HG03139 (cell line): ENCODE results near the gene CRYAB.
"Not testable (repeated sequence)": the region's sequence is repeated elsewhere in the genome, so short reads cannot be mapped to it uniquely, and the experiment has no call there.

Source experiments
- ATAC-seq: cut with Tn5 transposase; IDR thresholded peaks from one replicate; pipeline ENCODE4 v1.9.1; 2021; ENCODE audit not compliant: unreplicated experiment

The CRYAB gene

DNA sequence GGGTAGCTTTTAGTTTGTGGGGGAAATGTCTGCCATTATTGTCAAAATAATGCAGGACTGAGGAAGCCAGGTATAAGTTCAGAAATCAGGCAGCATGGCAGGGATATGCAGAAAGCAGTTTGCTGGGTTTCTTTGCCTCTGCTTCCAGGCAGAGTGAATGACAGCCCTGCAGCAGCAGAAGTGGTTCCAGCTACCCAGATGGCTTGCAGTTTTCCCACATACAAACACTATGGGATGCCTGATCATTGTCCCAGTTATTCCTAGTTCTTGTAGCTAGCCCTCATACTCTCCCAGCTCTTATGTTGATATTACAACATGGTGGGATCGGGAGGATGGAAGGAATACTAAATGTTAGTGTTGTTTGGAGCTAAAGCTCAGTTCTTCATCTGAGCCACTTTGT lies 22.7 kb upstream of the CRYAB start:
- no peak for ATAC-seq

DNA sequence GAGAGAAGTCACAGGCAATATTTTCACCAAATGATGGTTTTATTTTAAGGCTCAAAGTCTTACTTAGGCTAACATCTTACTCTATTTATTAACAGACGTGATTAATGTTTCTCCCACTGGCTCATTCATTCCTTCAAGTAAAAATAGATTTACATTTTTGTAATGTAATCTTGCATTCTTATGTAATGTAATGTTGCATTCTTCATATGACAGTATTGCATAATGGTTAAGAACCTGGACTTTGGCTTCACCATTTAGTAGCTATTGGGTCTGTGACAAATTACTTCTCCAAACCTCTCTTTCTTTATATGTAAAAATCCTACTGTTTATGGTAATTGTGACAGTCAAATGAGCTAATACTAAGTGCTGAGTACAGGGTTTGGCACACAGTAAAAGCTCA lies 22.3 kb upstream of the CRYAB start:
- no peak for ATAC-seq

DNA sequence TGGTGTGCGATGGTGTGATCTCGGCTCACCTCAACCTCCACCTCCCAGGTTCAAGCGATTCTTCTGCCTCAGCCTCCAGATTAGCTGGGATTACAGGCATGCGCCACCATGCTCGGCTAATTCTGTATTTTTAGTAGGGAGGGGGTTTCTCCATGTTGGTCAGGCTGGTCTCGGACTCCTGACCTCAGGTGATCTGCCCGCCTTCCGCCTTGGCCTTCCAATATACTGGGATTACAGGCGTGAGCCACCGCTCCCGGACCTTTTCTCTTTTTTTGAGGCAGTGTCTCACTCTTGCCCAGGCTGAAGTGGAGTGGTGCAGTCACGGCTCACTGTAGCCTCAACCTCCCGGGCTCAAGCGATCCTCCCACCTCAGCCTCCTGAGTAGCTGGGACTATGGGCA lies 21.6 kb upstream of the CRYAB start:
- ATAC-seq: not testable (repeated sequence)

DNA sequence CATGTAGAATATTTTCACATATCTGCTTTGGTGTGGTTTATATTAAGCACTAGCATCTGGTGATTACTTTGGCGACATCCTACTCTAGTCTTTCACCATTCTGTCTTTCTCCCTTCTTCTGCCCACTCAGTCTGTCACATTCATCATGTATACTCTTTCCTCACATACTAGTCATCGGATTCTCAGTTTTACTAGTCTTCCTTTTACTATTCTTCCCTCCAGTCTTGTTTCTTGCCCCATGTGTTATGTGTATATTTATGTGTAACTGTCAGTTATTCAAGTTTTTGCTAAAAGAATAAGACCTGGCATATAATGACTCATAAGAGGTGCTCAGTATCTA lies 21.0 kb upstream of the CRYAB start:
- ATAC-seq: no peak

DNA sequence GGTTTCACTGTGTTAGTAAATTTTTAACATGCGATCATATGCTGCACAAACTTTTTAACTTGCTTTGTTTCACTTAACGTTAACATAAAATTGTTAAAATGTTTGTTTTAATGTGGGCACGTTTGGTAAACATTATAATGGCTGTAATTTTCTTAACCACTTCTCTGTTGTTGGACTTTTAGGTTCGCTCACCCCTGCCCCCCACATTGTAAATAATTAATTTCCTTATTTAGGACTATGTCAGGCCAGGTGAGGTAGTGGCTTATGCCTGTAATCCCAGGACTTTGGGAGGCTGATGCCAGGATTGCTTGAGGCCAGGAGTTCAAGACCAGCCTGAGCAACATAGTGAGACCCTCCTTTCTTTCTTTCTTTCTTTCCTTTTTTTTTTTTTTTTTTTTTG lies 18.9 kb upstream of the CRYAB start:
- no peak for ATAC-seq

DNA sequence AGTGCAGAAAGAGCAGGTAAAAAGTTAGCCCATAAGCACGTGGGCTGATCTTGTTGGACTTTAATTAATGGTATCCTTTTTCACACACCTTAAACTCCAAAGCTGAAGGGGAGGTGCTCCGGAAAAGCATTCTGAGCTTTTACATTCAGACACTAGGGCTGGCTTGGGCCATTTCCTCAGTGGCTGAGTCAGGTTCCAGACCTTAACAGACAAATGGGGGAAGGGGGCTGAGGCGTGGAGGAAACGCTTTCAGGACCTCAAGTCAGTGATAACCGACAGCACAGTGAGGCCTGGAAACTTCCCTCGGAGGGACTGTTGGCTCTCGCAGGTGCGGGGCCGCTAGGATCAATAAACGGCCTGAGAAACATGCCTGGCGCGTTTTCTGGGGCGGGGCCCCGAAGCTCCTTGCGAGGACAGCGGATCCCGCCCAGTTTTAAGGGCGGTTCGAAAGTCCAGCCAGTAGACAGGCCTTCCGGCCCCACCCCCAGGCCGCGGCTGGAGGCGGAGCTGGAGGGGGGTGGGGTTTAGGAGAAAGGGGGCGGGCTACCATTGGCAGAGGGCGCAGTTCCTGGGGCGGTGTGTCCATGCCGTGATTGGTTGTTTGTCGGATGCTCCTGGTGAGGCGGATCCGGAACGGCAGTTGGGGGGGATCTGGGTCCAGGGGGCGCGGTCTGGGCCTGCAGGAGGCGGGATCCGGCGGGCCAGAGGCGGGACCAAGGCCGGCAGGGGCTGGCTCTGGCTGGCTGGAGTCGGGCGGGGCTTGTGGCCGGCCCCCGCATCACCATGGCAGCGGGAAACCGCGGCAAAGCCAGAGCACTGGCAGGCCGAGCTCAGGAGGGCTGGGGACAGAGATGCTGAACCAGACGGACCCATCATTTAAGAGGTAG lies 15.2 kb upstream of the CRYAB start:
- ATAC-seq: peak; percentile 95

DNA sequence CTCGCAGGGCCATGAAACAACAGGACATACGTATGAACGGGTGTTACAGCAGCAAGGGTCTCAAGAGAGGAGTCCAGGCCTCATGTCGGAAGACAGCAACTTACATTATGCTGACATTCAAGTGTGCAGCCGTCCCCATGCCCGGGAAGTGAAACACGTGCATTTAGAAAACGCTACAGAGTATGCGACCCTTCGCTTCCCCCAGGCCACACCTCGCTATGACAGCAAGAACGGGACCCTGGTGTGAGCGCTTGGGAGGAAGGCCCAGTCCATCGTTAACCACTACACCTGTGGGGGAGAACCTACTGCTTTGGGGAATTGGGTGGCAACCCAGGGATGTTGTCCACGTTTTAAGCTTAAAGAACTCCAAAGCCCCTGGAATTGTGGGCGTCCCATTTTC lies 14.4 kb upstream of the CRYAB start:
- no peak for ATAC-seq

DNA sequence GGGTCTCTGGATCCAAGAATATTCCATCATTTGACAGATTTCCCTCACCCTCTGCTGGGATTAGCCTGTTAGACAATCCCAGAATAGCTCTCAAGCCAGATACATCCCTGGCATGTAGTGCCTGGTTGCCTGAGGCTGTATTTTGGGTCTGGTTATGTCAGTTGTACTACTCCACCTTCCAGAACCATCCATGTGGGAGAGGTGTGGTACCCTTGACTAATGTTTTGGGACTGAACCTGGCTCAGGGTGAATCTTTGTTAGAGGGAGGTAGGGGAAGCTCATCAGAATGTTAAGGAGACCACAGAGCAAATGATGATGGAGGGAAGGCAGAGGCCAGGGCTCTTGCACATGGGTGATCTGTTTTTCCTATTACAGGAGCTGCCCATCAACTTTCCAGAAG lies 12.4 kb upstream of the CRYAB start:
- ATAC-seq: no peak

DNA sequence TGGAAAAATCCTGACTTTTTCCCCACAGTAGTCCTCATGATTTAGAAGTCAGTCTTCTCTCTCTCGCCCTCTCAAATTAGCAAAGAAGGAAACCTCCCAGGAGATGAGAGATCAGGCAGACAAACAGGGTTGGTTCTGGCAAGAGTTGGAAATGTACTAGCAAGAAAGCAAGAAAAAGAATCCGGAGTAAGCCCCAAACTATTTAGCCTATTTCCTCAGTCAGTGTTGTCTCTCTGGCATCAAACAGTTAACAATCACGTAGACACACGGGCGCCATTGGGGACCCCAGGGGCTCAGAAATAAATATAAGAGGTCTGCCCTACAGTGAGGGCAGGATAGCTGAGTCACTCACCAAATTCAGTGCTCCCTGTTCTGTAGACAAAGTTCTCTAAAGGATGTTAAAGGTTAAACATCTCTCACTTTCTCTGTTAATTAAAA lies 11.8 kb upstream of the CRYAB start:
- no peak for ATAC-seq

DNA sequence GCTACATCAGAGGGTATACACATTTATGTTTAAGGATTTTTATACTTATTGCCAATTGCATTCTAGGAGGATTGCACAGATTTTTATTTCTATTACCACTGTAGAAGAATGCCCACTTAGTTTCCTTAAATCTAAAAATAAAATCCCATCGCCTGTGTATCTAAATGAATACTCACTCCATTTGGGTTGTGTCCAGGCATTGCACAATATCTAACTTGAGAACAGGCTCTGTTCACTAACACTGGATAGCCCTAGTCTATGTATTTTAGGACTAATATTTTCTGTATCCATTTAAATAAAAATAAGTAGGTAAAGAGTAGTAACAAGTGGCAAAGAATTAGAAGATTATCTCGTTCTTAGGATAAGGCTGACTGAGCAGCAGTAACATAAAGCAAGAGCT lies 11.2 kb upstream of the CRYAB start:
- no peak for ATAC-seq

DNA sequence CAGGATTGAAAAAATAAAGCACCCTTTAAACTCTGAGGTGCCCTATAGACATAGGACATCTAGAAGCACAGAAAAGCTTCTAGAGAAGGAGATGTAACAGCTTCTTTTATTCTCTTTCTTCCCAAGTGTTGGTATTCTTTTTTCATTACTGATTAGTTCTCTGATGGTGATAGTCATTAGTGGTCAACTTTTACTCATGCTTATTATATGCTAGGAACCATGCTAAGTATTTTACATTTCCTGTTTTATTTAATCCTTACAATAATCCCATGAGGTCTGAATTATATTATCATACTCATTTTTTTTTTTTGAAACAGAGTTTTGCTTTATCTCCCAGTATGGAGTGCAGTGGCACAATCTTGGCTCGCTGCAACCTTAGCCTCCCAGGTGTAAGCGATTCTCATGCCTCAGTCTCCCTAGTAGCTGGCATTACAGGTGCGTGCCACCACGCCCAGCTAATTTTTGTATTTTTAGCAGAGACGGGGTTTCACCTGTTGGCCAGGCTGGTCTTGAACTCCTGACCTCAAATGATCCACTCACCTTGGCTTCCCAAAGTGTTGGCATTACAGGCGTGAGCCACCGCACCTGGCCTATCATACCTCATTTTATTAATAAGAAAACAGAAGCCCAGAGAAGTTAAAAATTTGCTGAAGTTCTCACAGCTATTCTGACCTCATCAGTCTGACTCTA lies 10.1 kb upstream of the CRYAB start:
- no peak for ATAC-seq

DNA sequence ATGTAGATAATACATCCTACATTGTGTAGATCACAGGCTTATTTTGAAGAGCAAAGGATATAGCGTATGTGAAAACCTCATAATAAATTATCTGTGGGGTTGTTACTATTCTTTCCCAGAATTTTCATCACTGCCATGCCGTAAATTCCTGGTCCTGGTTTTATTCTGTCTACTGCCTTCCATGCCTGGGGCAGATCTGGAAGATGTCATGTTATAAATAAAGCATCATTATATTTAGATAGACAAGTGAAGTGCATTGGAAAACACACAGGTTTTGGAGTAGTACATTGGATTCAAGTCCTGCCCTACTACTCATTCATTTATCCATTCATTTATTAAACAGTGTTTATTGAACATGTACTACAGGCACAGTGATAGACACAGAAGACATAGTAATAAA lies 9.3 kb upstream of the CRYAB start:
- no peak for ATAC-seq

DNA sequence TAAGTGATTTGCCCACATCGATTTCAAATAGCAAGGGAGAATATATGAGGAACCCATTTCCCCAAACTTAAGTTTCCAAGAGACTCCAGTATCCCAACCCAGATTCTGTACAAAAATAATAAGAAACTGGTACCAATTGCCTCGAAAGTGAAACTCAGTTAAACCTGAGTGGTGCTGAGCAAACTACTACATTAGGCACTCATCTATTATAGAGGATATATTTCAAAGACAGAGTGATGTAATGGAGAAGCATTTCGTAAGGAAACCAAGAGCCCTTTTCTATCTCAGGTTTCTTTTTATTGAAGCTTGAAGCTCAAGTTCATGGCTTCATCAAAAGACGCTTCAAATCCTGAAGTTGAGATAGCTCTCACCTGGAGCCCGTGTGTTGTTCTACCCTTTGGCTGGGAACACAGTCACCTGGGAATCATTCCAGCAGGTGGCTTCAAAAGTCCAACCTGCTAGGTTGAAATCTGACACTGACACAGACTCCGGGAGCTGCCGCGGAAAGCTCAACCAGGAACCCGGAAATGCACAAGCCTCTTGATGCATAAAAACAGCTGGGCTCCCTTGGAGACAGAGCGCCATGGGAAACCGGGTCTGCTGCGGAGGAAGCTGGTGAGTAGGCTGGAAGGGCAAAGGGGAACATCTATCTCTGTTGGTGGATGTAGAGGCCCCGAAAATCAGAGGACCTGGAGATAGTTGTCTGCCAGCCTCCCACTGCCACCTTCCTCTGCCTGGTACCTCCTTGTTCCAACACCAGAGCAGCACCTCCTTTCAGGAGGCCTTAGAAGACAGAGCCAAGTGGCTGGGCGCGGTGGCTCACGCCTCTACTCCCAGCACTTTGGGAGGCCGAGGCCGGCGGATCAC lies 7.1 kb upstream of the CRYAB start, which contains the start of gene C11orf52:
Gene C11orf52, plus strand, starts transcription at position 524 of the 867 bp plus-strand sequence. Its CDS starts 60 bp downstream, at position 584.
- ATAC-seq: no peak

DNA sequence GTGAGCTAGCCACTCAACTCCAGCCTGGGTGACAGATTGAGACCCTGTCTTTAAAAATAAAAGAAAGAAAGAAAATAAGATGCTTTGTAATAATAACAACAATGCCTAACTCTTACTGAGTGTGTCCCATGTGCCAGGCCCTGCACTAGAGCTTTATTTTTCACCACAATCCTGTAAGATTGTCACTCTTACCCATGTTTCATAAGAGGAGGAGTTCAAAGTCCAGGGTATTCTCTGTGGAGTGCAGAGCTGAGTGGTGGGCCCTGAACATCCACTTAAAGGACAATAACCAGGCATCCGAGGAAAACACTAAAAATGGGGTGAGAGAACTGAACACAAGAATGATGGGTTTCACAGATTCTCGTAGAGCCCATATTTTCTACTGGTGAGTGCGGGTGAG lies 6.2 kb upstream of the CRYAB start:
- no peak for ATAC-seq

DNA sequence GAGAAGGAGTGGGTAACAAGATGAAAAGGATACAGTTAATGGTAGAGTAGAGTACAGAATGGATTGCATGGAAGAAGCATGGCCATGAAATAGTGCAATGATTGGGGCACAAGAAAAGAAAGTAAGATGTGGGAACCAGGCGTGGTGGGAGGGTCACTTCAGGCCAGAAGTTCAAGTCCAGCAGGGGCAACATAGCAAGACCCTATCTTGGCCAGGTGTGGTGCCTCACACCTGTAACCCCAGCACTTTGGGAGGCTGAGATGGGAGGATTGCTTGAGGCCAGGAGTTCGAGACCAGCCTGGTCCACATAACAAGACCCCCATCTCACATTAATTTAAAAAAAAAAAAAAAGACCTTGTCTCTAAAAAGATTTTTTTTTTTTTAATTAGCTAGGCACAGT lies 5.7 kb upstream of the CRYAB start:
- ATAC-seq: no peak

DNA sequence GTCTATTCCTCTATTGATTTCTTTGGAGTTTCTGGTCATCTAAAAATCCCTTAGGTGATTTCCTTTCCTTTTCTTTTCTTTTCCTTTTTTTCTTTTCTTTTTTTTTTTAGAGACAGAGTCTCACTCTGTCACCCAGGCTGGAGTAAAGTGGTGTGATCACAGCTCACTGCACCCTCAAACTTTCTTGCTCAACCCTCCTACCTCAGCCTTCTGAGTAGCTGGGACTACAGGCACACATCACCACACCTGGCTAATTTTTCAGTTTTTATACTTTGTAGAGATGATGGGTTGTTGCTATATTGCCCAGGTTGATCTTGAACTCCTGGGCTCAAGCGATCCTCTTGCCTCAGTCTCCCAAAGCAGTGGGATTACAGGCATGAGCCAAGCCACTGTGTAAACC lies 5.2 kb upstream of the CRYAB start:
- no peak for ATAC-seq

DNA sequence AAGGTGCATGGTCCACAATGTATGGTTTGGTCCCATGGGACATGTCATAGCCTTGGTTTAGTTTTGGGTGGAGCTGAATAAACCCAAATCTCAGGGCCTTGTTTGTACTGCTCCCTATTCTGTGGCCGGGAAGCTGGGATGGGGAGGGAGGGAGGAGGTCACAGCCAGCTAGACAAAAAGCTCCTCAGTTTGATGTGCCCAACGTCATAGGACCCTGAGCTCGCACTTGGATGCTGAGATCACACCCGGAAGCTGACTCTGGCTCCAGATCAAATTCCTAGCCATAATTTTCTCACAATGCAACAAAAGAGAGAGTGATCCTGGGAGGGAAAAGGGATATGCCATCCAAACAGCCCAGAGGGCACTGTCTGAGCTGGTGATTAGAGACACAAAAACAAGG lies 2.4 kb upstream of the CRYAB start:
- ATAC-seq: no peak

DNA sequence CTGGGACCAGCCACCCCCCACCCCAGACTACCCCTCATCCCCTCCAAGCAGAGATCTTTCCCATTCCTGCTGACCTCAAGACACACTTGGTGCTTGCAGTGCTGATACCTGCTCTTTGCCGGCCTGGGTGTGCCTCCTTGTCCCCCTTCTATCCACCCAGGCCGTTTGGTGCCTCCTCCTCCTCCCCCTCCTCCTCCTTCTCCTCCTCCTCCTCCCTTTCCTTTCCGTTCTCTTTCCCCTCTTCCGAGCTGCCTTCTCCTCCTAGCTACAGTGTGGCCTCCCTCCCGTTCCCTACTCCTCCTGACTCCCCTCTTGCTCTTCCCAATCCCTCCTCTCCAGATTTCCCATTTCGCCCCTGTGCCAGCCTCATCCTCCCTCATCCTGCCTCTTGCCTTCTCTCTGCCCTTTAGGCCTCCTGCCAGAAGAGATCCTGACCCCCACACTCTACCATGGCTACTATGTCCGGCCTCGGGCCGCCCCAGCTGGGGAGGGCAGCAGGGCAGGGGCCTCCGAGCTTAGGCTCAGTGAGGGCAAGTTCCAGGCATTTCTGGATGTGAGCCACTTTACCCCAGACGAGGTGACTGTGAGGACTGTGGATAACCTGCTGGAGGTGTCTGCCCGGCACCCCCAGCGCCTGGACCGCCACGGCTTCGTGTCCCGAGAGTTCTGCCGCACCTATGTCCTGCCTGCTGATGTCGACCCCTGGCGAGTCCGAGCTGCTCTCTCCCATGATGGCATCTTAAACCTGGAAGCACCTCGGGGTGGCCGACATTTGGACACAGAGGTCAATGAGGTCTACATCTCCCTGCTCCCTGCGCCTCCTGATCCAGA lies 1.7 kb upstream of the CRYAB start:
- no peak for ATAC-seq

DNA sequence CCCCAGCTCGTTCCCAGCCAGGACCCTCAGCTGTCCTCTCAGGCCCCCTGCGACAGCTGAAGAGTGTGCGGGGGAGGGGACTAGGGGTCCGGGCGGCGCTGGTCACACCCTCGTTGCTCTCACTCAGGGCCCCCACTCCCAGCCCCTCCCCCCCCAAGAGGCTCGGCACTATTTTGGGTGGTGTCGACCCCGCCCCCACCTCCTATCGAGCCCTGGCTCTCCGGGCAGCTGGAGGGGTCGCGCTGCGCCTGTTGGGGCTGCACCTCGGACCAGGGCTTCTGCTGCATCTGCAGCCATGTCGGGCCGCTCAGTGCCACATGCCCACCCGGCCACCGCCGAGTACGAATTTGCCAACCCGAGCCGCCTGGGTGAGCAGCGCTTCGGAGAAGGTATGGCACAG lies 965 bp upstream of the CRYAB start, which contains the start of gene HSPB2:
Gene HSPB2, plus strand, starts transcription at position 200 of the 400 bp plus-strand sequence. Its CDS starts 96 bp downstream, at position 296.
- ATAC-seq: no peak
